Measurements from ENCODE around the gene KRTAP10-2.

The KRTAP10-2 gene

GRCh38 chr21:44537930-44538911, 13.1 kb downstream of the KRTAP10-2 start:
- no peak for DNase-seq

GRCh38 chr21:44535963-44536362, 15.3 kb downstream of the KRTAP10-2 start:
- DNase-seq, result no peak

DNA sequence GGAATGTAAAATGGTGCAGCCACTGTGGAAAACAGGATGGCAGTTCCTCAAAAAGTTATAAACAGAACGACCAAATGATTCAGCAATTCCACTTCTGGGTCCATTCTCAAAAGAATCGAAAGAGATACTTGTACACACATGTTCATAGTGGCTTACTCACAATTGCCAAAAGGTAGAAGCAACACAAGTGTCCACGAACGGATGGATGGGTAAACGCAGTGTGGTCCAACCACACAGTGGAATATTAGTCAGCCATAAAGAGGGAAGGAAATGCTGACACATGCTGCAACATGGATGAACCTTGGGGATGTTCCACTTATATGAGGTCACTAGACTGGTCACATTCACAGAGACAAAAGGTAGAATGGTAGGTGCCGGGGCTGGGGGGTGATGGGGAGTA, 16.6 kb downstream of the KRTAP10-2 start:
- no peak for DNase-seq

DNA sequence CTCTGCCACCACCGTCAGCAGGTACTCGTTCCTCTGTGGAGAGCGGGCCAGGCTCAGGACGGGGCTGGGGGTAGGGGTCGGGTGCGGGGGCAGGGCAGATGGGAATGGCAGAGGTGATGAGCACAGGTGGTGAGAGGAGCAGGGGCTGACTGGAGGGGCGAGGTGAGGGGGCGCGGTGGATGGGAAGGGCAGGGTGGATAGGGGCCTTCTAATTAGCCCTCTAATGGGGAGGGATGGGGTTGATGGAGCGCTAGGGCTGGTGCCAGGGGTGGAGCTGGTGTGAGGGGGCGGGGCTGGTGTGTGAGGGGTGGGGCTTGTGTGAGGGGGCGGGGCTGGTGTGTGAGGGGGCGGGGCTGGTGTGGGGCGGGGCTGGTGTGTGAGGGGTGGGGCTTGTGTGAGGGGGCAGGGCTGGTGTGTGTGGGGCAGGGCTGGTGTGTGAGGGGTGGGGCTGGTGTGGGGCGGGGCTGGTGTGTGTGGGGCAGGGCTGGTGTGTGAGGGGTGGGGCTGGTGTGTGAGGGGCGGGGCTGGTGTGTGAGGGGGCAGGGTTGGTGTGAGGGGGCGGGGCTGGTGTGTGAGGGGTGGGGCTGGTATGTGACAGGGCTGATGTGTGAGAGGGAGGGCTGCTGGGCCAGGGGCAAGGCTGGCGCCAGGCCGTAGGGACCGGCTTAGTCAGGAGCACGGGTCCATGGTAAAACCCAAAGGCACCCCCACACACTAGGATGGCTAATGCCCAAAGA, 17.2 kb downstream of the KRTAP10-2 start:
- no peak for DNase-seq

GRCh38 chr21:44533121-44533890, 18.0 kb downstream of the KRTAP10-2 start:
- no peak for DNase-seq

DNA sequence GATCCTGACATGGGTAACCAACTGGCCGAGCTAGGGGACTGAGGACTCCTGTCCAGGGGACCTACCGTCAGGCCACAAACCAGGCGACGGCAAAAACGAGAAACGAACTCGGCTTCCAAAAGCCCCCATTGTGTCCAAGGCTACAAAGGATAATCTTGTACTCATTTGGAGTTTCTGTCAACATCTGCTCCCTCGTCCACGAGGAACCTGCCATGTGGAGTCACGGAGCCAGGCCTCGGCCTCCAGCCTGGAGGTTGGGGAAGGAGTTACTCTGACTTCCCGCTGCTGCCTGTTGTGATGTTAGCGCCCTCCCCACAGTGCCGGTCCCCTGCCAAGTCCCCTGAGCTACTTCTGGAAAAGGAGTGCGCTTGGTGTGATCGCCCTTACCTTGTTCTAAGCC, 18.6 kb downstream of the KRTAP10-2 start:
- DNase-seq, result no peak

- DNase-seq, result no peak
Measured at GRCh38 chr21:44531606-44532564, 19.4 kb downstream of the KRTAP10-2 start.

- no peak for DNase-seq
Measured at GRCh38 chr21:44530903-44531605, 20.3 kb downstream of the KRTAP10-2 start.

DNA sequence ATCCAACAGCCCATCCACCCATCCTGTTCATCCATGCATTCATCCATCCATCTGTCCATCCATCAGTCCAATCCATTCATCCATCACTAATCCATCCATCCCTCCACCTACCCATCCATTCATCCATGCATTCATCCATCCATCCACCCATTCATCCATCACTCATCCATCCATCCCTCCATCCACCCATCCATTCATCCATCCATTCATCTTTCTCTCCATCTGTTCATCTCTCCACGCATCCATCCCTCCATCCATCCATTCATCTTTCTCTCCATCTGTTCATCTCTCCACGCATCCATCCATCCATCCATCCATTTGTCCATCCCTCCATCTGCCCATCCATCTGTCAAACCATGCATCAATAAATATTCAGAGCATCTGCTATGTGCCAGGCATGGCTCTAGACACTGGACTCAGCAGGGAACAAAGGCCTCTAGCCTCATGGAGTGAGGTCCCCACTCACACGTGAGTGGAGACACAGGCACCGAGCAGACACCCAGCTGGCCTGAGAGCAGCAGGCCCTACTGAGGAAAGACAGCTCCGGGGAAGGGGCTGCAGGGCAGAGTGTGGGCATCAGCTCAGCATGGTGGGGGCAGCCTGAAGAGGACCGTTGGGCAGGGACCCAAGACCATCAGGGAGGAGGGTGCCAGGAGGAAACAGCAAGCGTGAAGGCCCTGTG, 20.9 kb downstream of the KRTAP10-2 start:
- no peak for DNase-seq

- DNase-seq, result no peak
Measured at GRCh38 chr21:44529503-44530125, 21.7 kb downstream of the KRTAP10-2 start.

- no peak for DNase-seq
Measured at GRCh38 chr21:44529011-44529421, 22.3 kb downstream of the KRTAP10-2 start.

- no peak for DNase-seq
Measured at GRCh38 chr21:44528634-44528995, 22.7 kb downstream of the KRTAP10-2 start.

- DNase-seq, result no peak
Measured at GRCh38 chr21:44527983-44528633, 23.2 kb downstream of the KRTAP10-2 start.

GRCh38 chr21:44527156-44527982, 23.9 kb downstream of the KRTAP10-2 start:
- no peak for DNase-seq

GRCh38 chr21:44526096-44526997, 25.0 kb downstream of the KRTAP10-2 start:
- DNase-seq, result no peak

DNA sequence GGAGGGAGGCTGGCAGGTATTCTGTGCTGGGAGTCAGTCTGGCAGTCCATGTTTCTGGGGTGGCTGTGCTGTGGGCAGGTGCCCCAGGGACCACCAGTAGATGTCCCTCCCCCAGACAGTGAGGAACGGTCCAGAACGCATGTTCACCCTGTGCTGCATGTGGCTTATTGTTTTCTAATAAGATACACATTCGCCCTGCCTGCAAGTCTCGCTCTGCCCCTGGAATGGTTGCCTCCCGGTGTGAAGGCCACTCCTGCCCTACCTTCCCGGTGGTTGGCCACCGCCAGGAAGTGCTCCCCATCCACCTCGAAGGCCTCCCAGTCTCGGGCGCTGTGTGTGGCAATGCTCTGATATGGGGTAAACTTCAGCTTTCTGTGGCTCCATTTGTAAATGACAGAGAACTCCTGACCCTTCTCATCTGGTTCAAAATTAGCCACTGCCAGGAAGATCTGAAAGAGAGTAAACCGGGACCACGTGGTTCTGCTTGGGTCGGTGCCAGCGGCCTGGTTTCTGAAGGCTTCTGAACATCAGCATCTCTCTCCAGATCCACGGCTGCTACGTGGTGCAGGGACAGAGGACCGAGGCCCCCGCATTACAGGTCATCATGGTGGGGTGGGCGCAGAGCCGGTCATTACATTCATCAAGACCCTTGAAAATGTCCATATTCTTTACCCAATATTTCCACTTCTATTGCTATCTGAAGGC, 25.8 kb downstream of the KRTAP10-2 start:
- DNase-seq, result no peak

Data from DMS79 (cell line).